ENCODE data around the gene CPT2. TPM values are rescaled to one million over a fixed set of nuclear protein-coding genes. Genes with fewer than 3 reads are reported as not detected.

CPT2 gene
- total RNA-seq, 1 donor from 2014 or later, result 19.0 TPM

DNA sequence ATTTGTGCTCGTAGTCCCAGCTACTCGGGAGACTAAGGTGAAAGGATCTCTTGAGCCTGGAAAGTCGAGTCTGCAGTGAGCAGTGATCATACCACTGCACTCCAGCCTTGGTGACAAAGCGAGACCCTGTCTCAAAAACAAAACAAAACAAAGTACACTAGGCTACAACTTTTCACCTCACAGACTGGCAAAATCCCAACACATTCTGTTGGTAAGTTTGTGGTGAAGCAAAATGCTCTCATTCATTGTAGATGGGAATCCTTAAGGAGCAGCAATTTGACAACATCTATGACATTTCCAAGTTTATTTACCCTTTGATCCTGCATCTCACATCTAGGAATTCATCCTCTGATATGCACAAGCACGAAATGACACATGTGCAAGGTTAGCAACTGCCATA is 34.0 kb upstream of the CPT2 start:
- Histone ChIP-seq H2AFZ (replicated peaks) (no peak overlapping the region), H4K20me1 (ENCODE audit: low read depth) (no peaks in the 10 kb centered on the region), H3K27ac (no peak overlapping the region), H3K36me3 (no peaks in the 10 kb centered on the region), H3K4me1 (no peaks in the 10 kb centered on the region), H3F3A (ENCODE audit: low read depth) (no peaks in the 10 kb centered on the region), H3K9me3 (ENCODE audit: low read depth) (no peaks in the 10 kb centered on the region), H3K27me3 (no peaks in the 10 kb centered on the region), H3K4me2 (no peak overlapping the region), H3K9ac (no peak overlapping the region), H3K4me3 (no peak overlapping the region), H3K79me2 (ENCODE audit: low read depth) (no peaks in the 10 kb centered on the region)
- Mint-ChIP-seq H3K27ac (no peak overlapping the region), H3K9me3 (no peaks in the 10 kb centered on the region), H3K27me3 (ENCODE audit: insufficient read depth, low read depth) (peaks cover 6% of the 10 kb centered on the region), H3K36me3 (no peaks in the 10 kb centered on the region), H3K4me3 (no peak overlapping the region), H3K4me1 (peaks cover 2% of the 10 kb centered on the region)
- TF ChIP-seq EZH2phosphoT487 (IDR thresholded peaks at IDR 0.05) (no peak), EZH2 (IDR thresholded peaks at IDR 0.05) (no peak)
- TF ChIP-seq, protein P1, sequence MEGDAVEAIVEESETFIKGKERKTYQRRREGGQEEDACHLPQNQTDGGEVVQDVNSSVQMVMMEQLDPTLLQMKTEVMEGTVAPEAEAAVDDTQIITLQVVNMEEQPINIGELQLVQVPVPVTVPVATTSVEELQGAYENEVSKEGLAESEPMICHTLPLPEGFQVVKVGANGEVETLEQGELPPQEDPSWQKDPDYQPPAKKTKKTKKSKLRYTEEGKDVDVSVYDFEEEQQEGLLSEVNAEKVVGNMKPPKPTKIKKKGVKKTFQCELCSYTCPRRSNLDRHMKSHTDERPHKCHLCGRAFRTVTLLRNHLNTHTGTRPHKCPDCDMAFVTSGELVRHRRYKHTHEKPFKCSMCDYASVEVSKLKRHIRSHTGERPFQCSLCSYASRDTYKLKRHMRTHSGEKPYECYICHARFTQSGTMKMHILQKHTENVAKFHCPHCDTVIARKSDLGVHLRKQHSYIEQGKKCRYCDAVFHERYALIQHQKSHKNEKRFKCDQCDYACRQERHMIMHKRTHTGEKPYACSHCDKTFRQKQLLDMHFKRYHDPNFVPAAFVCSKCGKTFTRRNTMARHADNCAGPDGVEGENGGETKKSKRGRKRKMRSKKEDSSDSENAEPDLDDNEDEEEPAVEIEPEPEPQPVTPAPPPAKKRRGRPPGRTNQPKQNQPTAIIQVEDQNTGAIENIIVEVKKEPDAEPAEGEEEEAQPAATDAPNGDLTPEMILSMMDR (IDR thresholded peaks at IDR 0.05), result no peak
- DNase-seq (ENCODE audit: low spot score), result no peak

DNA sequence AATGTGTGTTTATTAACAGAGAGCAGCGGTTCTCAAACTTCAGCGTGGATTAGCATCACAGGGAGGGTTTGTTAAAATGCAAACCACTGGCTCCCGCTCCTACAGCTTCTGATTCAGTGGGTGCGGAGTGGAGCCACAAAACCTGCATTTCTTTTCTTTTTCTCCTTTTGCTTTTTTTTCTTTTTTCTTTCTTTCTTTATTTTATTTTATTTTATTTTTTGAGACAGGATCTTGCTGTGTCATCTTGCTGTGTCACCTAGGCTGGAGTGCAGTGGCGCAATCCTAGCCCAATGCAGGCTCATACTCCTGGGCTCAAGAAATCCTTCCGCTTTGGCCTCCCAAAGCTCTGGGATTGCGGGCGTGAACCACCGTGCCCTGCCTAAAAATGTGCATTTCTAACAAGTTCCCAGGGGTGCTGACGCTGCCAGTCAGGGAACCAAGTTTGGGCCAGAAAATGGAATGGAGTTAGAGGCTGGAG is 33.3 kb upstream of the CPT2 start:
- no peaks in the 10 kb centered on the region for H3F3A ChIP-seq (ENCODE audit: low read depth)
- no peaks in the 10 kb centered on the region for H3K27me3 ChIP-seq
- Mint-ChIP-seq H3K27ac (no peak overlapping the region), H3K4me3 (no peak overlapping the region), H3K27me3 (ENCODE audit: insufficient read depth, low read depth) (peaks cover 6% of the 10 kb centered on the region), H3K4me1 (peaks cover 2% of the 10 kb centered on the region), H3K9me3 (no peaks in the 10 kb centered on the region), H3K36me3 (no peaks in the 10 kb centered on the region)
- H3K79me2 ChIP-seq (ENCODE audit: low read depth), result no peaks in the 10 kb centered on the region
- H3K9ac ChIP-seq, result no peak overlapping the region
- no peaks in the 10 kb centered on the region for H3K36me3 ChIP-seq
- H3K4me3 ChIP-seq, result no peak overlapping the region
- no peaks in the 10 kb centered on the region for H3K4me1 ChIP-seq
- DNase-seq (ENCODE audit: low spot score), result no peak
- no peak overlapping the region for H3K4me2 ChIP-seq
- no peaks in the 10 kb centered on the region for H4K20me1 ChIP-seq (ENCODE audit: low read depth)
- no peak overlapping the region for H3K27ac ChIP-seq
- H3K9me3 ChIP-seq (ENCODE audit: low read depth), result no peaks in the 10 kb centered on the region
- TF ChIP-seq EZH2phosphoT487 (IDR thresholded peaks at IDR 0.05) (no peak), EZH2 (IDR thresholded peaks at IDR 0.05) (no peak)
- TF ChIP-seq, protein P1 (IDR thresholded peaks at IDR 0.05), result no peak
- H2AFZ ChIP-seq (replicated peaks), result no peak overlapping the region

DNA sequence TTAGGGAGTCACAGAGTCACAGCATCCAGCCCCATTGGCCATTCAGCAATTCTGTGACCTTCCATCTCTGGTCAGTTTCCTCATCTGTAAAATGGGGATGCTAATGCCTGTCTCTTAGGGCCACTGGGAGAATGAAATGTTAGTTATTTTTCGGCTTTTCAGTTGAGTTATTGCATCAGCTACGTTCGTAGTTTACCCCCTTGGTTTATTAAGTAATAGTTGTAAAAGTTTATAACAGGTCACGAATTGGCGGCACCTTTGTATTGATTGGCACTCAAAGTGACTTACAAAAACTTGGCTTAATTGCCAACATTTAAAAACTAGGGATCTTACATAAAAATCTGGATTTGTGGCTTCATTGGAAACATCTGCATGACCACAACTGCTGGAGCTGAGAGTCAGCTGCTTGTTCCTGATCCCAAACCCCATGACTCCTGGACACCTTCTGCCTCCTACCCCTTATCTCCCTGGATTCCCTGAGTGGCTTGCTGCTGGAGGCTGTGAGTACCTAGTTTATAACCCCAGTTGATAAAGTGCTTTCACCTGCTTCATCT is 31.1 kb upstream of the CPT2 start:
- no peak for TF ChIP-seq EZH2phosphoT487 (IDR thresholded peaks at IDR 0.05)
- TF ChIP-seq, protein P1 (IDR thresholded peaks at IDR 0.05), result no peak
- no peak for TF ChIP-seq EZH2 (IDR thresholded peaks at IDR 0.05)
- H3K27me3 ChIP-seq, result no peaks in the 10 kb centered on the region
- Mint-ChIP-seq H3K9me3 (no peaks in the 10 kb centered on the region), H3K36me3 (no peaks in the 10 kb centered on the region), H3K27me3 (ENCODE audit: insufficient read depth, low read depth) (peaks cover 5% of the 10 kb centered on the region), H3K27ac (no peak overlapping the region), H3K4me3 (no peak overlapping the region), H3K4me1 (peaks cover 2% of the 10 kb centered on the region)
- no peak overlapping the region for H3K4me3 ChIP-seq
- no peak overlapping the region for H3K9ac ChIP-seq
- H3K79me2 ChIP-seq (ENCODE audit: low read depth), result no peaks in the 10 kb centered on the region
- H4K20me1 ChIP-seq (ENCODE audit: low read depth), result no peaks in the 10 kb centered on the region
- no peaks in the 10 kb centered on the region for H3K9me3 ChIP-seq (ENCODE audit: low read depth)
- H3F3A ChIP-seq (ENCODE audit: low read depth), result no peaks in the 10 kb centered on the region
- H3K4me2 ChIP-seq, result no peak overlapping the region
- DNase-seq (ENCODE audit: low spot score), result no peak
- no peak overlapping the region for H3K27ac ChIP-seq
- H3K36me3 ChIP-seq, result no peaks in the 10 kb centered on the region
- H3K4me1 ChIP-seq, result no peaks in the 10 kb centered on the region
- no peak overlapping the region for H2AFZ ChIP-seq (replicated peaks)
